ENCODE measurements around the gene EEF1G. TPM values are rescaled to one million over a fixed set of nuclear protein-coding genes. Genes with fewer than 3 reads are reported as not detected.

The EEF1G gene
- total and polyA plus RNA-seq, 2 of the 13 experiments (the other 11 are each of a cell fraction or from before 2014, with no cell fraction given): 1,787 to 2,144 TPM

DNA sequence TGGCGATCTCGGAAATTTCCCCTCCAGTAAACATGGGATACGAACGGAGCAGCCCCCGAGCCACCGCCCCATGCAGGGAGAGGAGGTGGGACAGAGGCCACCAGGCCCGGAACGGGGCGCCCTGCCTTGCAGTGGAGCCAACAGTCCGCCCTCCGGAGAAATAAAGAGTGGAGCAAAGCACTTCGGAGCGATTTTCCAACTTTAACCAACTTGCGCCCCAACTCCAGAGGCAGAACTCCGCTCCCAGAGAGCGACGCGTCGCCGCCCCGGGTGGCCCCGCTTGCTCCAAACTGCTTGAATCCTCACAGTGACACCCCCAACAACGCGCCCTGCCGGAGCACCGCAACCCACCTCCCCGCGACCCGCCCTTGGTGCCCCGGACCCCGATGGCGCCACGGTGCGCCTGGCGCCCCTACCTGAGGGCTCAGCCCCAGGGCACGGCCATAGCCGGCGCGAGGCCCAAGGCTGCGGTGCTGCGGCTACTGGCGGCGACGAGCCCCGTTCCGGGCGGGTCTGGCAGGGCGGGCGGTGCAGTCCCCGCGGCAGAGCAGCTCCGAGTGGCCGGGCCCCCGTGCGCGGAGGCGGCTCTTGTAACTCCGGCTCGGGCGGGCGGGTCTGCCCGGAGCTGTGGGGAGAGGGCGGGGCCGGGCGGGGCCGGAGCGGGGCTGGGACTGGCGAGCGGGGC, 27.3 kb downstream of the EEF1G start, which contains the start of gene AHNAK (continued):
- TF ChIP-seq, protein P1, sequence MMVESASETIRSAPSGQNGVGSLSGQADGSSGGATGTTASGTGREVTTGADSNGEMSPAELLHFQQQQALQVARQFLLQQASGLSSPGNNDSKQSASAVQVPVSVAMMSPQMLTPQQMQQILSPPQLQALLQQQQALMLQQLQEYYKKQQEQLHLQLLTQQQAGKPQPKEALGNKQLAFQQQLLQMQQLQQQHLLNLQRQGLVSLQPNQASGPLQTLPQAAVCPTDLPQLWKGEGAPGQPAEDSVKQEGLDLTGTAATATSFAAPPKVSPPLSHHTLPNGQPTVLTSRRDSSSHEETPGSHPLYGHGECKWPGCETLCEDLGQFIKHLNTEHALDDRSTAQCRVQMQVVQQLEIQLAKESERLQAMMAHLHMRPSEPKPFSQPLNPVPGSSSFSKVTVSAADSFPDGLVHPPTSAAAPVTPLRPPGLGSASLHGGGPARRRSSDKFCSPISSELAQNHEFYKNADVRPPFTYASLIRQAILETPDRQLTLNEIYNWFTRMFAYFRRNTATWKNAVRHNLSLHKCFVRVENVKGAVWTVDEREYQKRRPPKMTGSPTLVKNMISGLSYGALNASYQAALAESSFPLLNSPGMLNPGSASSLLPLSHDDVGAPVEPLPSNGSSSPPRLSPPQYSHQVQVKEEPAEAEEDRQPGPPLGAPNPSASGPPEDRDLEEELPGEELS (CRISPR knock-in tag; IDR thresholded peaks at IDR 0.05): no peak
- TF ChIP-seq NR2F1 (CRISPR knock-in tag; IDR thresholded peaks at IDR 0.05) (no peak), RBAK (CRISPR knock-in tag; IDR thresholded peaks at IDR 0.05) (no peak), DMAP1 (CRISPR knock-in tag; IDR thresholded peaks at IDR 0.05) (no peak), IRF2 (CRISPR knock-in tag; IDR thresholded peaks at IDR 0.05) (no peak), HDAC6 (IDR thresholded peaks at IDR 0.05; ENCODE audit: low read depth, low read length) (no peak), NFATC3 (CRISPR knock-in tag; IDR thresholded peaks at IDR 0.05) (no peak), ZNF761 (CRISPR knock-in tag; conservative IDR thresholded peaks at IDR 0.05) (no peak), GLI4 (CRISPR knock-in tag; IDR thresholded peaks at IDR 0.05; ENCODE audit: borderline replicate concordance) (0 out of 2 replicates have a peak, but pooled peaks have one; percentile 42)
- TF ChIP-seq, protein P2, sequence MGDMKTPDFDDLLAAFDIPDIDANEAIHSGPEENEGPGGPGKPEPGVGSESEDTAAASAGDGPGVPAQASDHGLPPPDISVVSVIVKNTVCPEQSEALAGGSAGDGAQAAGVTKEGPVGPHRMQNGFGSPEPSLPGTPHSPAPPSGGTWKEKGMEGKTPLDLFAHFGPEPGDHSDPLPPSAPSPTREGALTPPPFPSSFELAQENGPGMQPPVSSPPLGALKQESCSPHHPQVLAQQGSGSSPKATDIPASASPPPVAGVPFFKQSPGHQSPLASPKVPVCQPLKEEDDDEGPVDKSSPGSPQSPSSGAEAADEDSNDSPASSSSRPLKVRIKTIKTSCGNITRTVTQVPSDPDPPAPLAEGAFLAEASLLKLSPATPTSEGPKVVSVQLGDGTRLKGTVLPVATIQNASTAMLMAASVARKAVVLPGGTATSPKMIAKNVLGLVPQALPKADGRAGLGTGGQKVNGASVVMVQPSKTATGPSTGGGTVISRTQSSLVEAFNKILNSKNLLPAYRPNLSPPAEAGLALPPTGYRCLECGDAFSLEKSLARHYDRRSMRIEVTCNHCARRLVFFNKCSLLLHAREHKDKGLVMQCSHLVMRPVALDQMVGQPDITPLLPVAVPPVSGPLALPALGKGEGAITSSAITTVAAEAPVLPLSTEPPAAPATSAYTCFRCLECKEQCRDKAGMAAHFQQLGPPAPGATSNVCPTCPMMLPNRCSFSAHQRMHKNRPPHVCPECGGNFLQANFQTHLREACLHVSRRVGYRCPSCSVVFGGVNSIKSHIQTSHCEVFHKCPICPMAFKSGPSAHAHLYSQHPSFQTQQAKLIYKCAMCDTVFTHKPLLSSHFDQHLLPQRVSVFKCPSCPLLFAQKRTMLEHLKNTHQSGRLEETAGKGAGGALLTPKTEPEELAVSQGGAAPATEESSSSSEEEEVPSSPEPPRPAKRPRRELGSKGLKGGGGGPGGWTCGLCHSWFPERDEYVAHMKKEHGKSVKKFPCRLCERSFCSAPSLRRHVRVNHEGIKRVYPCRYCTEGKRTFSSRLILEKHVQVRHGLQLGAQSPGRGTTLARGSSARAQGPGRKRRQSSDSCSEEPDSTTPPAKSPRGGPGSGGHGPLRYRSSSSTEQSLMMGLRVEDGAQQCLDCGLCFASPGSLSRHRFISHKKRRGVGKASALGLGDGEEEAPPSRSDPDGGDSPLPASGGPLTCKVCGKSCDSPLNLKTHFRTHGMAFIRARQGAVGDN (CRISPR knock-in tag; IDR thresholded peaks at IDR 0.05): peak; percentile 30
- TF ChIP-seq, protein P3, sequence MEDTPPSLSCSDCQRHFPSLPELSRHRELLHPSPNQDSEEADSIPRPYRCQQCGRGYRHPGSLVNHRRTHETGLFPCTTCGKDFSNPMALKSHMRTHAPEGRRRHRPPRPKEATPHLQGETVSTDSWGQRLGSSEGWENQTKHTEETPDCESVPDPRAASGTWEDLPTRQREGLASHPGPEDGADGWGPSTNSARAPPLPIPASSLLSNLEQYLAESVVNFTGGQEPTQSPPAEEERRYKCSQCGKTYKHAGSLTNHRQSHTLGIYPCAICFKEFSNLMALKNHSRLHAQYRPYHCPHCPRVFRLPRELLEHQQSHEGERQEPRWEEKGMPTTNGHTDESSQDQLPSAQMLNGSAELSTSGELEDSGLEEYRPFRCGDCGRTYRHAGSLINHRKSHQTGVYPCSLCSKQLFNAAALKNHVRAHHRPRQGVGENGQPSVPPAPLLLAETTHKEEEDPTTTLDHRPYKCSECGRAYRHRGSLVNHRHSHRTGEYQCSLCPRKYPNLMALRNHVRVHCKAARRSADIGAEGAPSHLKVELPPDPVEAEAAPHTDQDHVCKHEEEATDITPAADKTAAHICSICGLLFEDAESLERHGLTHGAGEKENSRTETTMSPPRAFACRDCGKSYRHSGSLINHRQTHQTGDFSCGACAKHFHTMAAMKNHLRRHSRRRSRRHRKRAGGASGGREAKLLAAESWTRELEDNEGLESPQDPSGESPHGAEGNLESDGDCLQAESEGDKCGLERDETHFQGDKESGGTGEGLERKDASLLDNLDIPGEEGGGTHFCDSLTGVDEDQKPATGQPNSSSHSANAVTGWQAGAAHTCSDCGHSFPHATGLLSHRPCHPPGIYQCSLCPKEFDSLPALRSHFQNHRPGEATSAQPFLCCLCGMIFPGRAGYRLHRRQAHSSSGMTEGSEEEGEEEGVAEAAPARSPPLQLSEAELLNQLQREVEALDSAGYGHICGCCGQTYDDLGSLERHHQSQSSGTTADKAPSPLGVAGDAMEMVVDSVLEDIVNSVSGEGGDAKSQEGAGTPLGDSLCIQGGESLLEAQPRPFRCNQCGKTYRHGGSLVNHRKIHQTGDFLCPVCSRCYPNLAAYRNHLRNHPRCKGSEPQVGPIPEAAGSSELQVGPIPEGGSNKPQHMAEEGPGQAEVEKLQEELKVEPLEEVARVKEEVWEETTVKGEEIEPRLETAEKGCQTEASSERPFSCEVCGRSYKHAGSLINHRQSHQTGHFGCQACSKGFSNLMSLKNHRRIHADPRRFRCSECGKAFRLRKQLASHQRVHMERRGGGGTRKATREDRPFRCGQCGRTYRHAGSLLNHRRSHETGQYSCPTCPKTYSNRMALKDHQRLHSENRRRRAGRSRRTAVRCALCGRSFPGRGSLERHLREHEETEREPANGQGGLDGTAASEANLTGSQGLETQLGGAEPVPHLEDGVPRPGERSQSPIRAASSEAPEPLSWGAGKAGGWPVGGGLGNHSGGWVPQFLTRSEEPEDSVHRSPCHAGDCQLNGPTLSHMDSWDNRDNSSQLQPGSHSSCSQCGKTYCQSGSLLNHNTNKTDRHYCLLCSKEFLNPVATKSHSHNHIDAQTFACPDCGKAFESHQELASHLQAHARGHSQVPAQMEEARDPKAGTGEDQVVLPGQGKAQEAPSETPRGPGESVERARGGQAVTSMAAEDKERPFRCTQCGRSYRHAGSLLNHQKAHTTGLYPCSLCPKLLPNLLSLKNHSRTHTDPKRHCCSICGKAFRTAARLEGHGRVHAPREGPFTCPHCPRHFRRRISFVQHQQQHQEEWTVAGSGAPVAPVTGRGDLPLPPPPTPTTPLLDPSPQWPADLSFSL (CRISPR knock-in tag; IDR thresholded peaks at IDR 0.05): 0 out of 2 replicates have a peak, but pooled peaks have one; percentile 5
- TF ChIP-seq, protein P4, sequence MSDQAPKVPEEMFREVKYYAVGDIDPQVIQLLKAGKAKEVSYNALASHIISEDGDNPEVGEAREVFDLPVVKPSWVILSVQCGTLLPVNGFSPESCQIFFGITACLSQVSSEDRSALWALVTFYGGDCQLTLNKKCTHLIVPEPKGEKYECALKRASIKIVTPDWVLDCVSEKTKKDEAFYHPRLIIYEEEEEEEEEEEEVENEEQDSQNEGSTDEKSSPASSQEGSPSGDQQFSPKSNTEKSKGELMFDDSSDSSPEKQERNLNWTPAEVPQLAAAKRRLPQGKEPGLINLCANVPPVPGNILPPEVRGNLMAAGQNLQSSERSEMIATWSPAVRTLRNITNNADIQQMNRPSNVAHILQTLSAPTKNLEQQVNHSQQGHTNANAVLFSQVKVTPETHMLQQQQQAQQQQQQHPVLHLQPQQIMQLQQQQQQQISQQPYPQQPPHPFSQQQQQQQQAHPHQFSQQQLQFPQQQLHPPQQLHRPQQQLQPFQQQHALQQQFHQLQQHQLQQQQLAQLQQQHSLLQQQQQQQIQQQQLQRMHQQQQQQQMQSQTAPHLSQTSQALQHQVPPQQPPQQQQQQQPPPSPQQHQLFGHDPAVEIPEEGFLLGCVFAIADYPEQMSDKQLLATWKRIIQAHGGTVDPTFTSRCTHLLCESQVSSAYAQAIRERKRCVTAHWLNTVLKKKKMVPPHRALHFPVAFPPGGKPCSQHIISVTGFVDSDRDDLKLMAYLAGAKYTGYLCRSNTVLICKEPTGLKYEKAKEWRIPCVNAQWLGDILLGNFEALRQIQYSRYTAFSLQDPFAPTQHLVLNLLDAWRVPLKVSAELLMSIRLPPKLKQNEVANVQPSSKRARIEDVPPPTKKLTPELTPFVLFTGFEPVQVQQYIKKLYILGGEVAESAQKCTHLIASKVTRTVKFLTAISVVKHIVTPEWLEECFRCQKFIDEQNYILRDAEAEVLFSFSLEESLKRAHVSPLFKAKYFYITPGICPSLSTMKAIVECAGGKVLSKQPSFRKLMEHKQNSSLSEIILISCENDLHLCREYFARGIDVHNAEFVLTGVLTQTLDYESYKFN (CRISPR knock-in tag; conservative IDR thresholded peaks at IDR 0.05): no peak

Measured in HepG2 (cell line).